Urinary bladder (tissue), 4 donors: ENCODE results near the gene RNU5B-1. TPM values are rescaled to one million over a fixed set of nuclear protein-coding genes. Genes with fewer than 3 reads are reported as not detected.
"Not testable (repeated sequence)": the region's sequence is repeated elsewhere in the genome, so short reads cannot be mapped to it uniquely, and the experiment has no call there.

Experiments
- DNase-seq: peaks from one replicate; pipeline ENCODE4 v3.0.0-alpha.2; 2015; ENCODE audit errors: extremely low spot score
- H3K27ac ChIP-seq: one replicate; pipeline ENCODE4 v1.5.1; 2013; ENCODE audit warnings: low read depth, mild to moderate bottlenecking, moderate library complexity
- H3K36me3 ChIP-seq: one replicate; pipeline ENCODE4 v1.6.1; 2013; ENCODE audit warnings: mild to moderate bottlenecking, moderate library complexity; ENCODE audit not compliant: insufficient read depth
- H3K4me1 ChIP-seq: one replicate; pipeline ENCODE4 v1.6.1; 2013; ENCODE audit warnings: mild to moderate bottlenecking, moderate library complexity; ENCODE audit not compliant: insufficient read depth
- H3K4me3 ChIP-seq: one replicate; pipeline ENCODE4 v1.5.1; 2013; ENCODE audit warnings: low read depth, low read length
- WGBS: extraction: QIAGEN DNeasy Blood & Tissue Kit; methylation state at CpG from one replicate; pipeline ENCODE4 v1.1.7; 2013; 5-methylcytosine and 5-hydroxymethylcytosine counted together
- polyA plus RNA-seq: library from polyadenylated mRNA; stranded (reverse); fragments of 200-250 nt; gene quantifications from one replicate; pipeline ENCODE4 v1.2.3, GENCODE V29; 2013
- total RNA-seq: library from RNA; depleted of rRNA; stranded (reverse); fragments of >200 nt; gene quantifications from one replicate; pipeline ENCODE4 v1.2.3, GENCODE V29; 2014
- donor health status: healthy with polysubstance abuse.
- donor health status: healthy.

The RNU5B-1 gene
- total and polyA plus RNA-seq, 2 donors: under 0.01 TPM; not detected in 1

DNA sequence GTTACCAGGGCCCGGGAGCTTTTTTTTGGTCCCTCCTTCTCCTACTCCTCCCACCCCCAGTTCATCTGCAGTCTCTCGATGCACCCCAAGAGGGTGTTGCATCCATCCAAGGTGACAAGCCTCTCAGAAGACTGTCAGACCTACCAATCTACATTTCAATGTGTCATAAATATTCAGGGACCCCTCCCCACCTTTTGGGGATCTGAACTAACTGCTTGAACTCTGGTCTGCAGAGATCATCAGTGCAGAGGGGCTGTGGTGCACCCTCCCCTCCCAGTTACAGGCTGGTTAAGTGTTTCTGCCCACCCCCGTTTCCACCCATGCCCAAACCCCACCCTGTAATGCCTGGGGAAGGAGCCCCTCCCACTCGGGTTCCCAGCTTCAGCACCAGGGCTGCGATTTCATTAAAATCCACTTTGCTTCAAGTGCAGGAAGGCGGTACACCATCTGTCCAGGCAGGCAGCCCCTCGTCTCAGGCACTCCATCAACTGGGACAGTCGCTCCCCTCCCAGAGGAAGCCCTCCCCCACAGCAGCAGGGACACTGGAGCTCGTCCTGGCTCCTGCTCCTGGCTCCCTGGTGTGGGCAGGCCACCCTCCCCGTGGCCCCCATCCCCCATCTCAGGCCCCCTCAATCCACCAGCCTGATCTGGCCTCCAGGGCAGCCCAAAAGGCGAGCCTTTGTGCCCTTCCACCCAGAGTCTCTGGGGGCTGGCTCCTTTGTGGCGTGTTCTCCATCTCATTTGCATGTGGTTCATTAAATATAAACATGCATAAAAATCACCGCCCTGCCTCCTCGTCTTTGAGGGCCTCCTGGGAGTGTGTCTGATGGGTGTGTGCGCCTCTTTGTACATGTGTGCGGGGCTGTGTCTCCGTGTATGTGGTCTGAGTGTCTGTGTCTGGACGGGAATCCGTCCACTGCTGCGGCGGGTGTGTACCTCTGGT, 32.3 kb downstream of the RNU5B-1 start:
- Histone ChIP-seq H3K4me1 (no peaks in the 10 kb centered on the region), H3K36me3 (no peaks in the 10 kb centered on the region), H3K27ac (no peak overlapping the region), H3K4me3 (no peak overlapping the region)
- WGBS: 73% methylated on average over 21 of the region's 21 CpGs
- DNase-seq: no peak

DNA sequence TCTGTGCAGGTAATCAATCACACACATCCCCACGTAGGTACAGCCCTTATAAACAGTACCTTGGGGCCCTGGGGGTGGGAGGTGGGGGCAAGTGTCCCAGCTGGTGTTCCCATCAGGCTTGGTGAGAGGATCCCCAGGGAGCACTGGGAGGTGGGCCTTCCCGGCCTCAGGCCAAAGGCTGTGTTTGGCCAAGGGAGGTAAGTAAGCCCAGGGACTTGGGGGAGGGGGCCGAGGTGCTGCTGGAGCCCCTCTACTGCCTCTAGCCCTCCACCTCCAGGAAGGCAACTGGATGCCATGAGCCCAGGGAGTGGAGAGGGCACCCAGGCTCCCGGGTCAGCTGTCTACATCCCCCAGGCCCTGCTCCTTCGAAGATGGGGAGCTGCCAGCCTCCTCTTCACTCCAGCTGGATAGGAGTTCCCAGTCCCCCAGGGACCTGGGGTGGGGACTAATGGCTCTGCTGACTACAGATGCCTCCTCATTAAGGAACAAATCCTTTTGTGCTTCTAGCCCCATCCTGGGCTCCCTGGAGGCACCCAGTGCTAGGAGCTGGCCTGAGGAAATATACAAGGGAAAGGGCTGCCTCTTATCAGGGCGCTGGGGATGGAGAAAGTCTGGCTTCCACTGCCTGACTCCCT, 33.1 kb downstream of the RNU5B-1 start:
- Histone ChIP-seq H3K27ac (no peak overlapping the region), H3K4me1 (no peaks in the 10 kb centered on the region)
- WGBS: 79% methylated on average over 6 of the region's 6 CpGs

DNA sequence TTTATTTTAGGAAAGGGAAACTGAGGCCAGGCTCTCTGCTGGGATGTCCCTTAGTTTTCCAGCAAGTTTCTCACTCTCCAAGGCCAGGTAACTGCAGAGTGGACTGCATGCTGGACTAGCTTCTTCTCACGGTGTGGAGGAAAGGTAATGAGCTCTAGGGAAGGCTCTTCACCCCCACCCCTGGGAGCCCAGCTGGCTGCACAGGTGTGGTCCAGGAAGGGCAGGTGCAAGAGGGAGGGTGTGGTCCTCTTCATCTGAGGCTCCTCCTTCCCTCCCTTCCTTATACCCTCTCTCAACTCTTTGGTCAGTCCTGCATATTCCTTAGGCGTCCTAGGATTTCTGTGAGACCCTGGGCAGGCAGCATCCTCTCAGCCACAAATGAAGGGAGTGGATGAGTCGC, 33.9 kb downstream of the RNU5B-1 start:
- no peak for DNase-seq
- H3K27ac ChIP-seq: no peak overlapping the region
- WGBS: 79% methylated on average over 3 of the region's 3 CpGs
- no peak overlapping the region for H3K4me3 ChIP-seq
- no peaks in the 10 kb centered on the region for H3K4me1 ChIP-seq
- no peaks in the 10 kb centered on the region for H3K36me3 ChIP-seq

More for the DNA sequence above, 33.1 kb downstream of the RNU5B-1 start:
- no peak overlapping the region for H3K4me3 ChIP-seq
- H3K36me3 ChIP-seq: no peaks in the 10 kb centered on the region
- DNase-seq: no peak

DNA sequence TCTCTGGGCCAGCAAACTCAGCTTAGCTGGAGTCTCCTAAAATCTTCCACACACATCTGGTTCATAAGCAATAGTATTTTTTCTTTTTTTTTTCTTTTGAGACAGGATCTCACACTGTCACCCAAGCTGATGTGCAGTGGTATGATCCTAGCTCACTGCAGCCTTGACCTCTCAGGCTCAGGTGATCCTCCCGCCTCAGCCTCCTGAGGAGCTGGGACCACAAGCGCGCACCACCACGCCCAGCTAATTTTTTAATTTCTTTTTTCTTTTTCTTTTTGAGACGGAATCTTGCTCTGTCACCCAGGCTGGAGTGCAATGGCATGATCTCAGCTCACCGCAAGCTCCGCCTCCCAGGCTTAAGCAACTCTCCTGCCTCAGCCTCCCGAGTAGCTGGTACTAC, 34.3 kb downstream of the RNU5B-1 start:
- WGBS: 96% methylated on average over 8 of the region's 8 CpGs
- H3K36me3 ChIP-seq: no peaks in the 10 kb centered on the region
- H3K4me1 ChIP-seq: no peaks in the 10 kb centered on the region
- no peak for DNase-seq
- no peak overlapping the region for H3K27ac ChIP-seq
- no peak overlapping the region for H3K4me3 ChIP-seq

DNA sequence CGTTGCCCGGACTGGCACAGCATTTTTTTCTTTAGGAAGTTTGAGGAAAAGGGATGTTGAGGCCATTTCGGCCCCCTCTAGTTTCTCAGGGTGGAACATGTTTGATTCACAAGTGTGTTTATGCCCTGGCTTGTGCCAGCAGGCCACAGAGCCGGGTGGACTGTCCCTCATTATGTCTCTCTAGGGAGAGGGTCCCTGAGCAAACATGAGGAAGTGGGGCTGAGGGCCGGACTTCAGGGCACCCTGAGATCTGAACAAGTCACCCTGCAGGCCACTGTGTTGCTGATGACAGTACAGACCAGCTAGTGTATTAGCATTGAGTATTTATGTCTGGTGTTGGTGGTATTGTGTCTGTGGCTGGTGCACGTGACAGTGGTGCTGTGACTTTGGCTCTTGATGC, 34.9 kb downstream of the RNU5B-1 start:
- WGBS: 90% methylated on average over 6 of the region's 6 CpGs
- DNase-seq: no peak
- H3K4me3 ChIP-seq: no peak overlapping the region

DNA sequence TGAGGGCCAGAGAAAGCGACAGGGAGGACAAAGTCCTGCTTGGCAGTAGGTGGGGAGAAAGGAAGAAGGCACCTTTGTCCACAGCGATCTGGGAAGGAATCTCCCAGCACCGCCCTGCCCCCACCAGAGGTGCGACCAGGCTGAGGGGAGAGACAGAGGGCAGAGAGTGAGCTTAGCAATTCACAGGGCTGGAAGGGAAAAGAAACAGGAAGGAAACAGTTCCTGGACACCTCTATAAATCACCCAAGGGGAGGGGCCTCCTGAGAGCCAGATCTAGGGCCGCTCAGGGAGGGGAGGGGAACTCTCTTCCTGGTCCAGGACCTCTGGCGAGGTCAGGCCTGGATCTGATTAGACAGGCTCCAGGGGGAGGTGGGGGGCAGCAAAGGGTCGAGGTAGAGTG, 35.4 kb downstream of the RNU5B-1 start:
- H3K4me3 ChIP-seq: no peak overlapping the region
- DNase-seq: no peak
- 61% methylated on average over 7 of the region's 7 CpGs for WGBS
- no peak overlapping the region for H3K27ac ChIP-seq
- no peaks in the 10 kb centered on the region for H3K36me3 ChIP-seq
- no peaks in the 10 kb centered on the region for H3K4me1 ChIP-seq

More for the DNA sequence above, 34.9 kb downstream of the RNU5B-1 start:
- H3K27ac ChIP-seq: no peak overlapping the region
- no peaks in the 10 kb centered on the region for H3K4me1 ChIP-seq
- H3K36me3 ChIP-seq: no peaks in the 10 kb centered on the region

DNA sequence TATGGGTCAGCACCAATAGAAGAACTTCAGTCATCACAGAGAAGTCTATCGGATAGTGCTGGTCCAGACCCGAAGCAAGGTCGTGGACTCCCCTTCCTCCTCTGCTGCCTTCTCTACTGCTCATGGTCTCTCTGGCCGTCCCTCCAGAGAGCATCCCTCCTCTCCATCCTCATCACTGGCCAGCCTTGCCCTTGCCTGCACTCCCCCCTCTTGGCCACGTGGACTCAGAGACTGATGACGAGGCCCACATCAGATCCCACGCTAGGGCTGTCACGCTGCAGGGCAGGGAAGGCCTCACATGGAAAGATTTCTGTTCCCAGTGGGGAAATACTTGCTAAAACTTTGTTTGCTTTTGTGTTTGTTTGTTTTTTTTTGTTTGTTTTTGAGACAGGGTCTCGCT, 38.0 kb downstream of the RNU5B-1 start:
- 91% methylated on average over 9 of the region's 9 CpGs for WGBS
- H3K27ac ChIP-seq: no peak overlapping the region
- no peaks in the 10 kb centered on the region for H3K36me3 ChIP-seq
- no peak for DNase-seq
- H3K4me3 ChIP-seq: no peak overlapping the region
- no peaks in the 10 kb centered on the region for H3K4me1 ChIP-seq

DNA sequence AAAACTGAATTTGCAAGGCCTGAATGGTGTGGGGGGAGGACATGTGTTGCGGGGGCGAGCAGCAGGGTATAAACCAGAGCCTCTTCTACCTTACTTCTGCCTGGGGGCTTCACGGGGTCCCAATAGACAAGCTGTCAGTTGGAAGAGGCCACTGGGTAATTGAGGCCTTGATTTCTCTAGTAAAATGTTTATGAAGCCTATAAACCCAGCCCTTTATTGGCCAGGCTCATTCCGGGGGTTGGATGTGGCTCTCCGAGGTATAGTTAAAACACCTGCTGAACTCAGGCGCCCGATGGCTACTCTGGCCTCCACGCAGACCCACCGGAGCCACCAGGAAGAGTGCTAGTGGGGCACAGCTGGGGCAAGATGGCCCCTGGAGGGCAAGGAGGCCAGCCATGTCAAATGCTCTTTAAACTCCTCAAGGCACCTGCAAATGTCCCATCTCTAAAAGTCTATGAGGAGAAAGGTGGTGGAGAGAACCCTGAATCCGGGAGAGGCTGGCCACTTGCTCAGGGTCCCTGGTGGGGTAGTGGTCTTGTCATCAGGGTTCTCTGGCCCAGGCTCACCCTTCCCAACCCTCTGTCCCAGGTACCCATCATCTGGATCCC, 39.0 kb downstream of the RNU5B-1 start:
- Histone ChIP-seq H3K36me3 (no peaks in the 10 kb centered on the region), H3K27ac (no peak overlapping the region), H3K4me3 (no peak overlapping the region), H3K4me1 (no peaks in the 10 kb centered on the region)
- 75% methylated on average over 10 of the region's 10 CpGs for WGBS
- DNase-seq: no peak

DNA sequence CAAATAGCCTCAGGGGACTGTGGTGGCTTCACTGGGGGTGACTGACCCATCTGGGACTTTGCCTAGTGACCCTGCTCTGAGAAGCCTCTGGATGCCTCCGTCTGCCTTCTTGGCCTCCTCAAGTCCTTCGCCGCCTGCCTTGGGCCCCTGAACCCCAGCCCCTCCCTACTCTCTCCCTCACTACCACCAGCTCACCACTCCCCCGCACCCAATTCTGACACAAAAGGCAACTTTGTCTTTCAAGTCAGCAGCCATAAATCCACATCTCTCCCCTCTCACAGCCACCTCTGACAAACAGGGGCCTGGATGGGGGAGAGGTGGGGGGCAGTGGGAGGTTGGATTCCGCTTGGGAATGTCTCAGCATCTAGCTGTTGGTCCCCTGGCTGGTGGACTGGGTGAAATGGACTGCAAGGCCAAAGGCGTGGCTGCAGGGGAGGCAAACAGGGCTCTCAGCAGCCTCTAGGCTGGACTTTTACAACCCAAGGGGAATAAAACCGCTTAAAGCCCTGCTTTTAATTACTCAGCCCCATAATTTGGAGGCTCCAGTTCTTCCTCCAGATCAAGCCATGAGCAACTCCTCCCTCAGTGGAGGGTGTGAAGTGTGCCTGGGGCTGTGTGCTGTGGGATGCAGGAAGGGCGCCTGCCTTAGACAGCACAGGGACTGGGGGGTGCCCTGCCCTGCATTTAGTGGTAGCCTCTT, 39.9 kb downstream of the RNU5B-1 start:
- no peak overlapping the region for H3K27ac ChIP-seq
- WGBS: 90% methylated on average over 8 of the region's 8 CpGs
- H3K4me3 ChIP-seq: no peak overlapping the region
- DNase-seq: no peak
- no peaks in the 10 kb centered on the region for H3K4me1 ChIP-seq
- H3K36me3 ChIP-seq: no peaks in the 10 kb centered on the region

DNA sequence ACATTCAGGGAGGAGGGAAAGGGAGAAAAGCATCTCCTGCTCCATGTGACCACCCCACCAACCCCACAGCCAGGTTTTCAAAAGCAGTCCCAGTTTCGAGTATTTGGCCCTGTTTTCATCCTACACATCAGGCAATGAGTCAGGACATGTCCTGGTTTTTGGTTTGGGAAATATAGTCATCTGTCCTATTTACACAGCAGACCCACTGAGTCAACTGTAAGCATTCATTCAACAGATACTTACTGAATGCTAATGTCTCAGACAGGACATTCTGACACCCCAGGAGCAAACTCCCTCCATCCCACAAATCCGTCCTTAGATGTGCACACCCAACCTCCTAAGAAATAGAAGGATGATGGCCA, 40.4 kb downstream of the RNU5B-1 start:
- DNase-seq: no peak
- Histone ChIP-seq H3K27ac (no peak overlapping the region), H3K4me1 (no peaks in the 10 kb centered on the region), H3K4me3 (no peak overlapping the region), H3K36me3 (no peaks in the 10 kb centered on the region)
- 79% methylated on average over 2 of the region's 2 CpGs for WGBS

DNA sequence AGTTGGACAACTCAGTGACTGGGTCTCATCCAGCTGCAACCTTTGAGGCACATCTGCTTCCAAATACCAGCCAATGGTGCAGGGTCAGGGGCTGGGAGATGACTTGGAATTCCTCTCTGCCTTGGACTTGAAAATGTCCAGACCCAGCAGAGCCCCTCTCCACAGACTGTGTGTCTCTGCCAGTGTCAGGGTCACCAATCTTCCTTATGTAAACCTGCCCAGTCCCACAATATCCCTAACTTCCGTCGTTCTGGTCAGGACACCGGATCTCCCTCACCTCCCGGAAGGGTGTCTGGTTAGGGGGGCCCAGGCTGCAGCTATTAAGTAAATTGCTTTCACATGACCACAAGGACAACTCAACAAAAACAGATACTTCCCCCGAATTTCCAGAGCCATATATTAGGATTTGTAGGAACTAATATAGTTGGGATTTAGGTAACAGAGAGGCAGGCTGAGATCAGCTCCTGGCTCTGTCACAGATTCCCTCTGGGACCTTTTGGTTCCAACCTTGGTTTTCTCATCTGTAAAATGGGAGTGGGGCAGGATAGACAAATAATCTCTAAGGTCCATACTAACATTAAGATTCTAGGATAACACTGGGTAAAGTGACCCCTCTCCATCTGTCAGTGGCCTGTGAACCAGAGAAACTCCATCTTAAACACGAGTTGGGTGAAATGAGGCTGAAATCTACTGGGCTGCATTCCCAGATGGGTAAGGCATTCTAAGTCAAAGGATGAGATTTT, 42.5 kb downstream of the RNU5B-1 start:
- DNase-seq: no peak
- Histone ChIP-seq H3K4me1 (no peaks in the 10 kb centered on the region), H3K4me3 (no peak overlapping the region), H3K36me3 (no peaks in the 10 kb centered on the region), H3K27ac (no peak overlapping the region)
- WGBS: 57% methylated on average over 6 of the region's 6 CpGs

DNA sequence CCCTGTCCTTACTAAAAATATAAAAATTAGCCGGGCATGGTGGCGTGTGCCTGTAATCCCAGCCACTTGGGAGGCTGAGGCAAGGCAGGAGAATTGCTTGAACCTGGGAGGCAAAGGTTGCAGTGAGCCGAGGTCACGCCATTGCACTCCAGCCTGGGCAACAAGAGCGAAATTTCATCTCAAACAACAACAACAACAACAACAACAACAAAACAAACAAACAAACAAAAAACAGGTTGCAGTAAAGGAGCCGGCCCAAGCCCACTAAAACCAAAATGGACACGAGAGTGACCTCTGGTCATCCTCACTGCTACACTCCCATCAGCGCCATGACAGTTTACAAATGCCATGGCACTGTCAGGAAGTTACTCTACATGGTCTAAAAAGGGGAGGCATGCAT, 43.3 kb downstream of the RNU5B-1 start:
- not testable (repeated sequence) for H3K27ac ChIP-seq, DNase-seq, H3K4me3 ChIP-seq, H3K4me1 ChIP-seq, H3K36me3 ChIP-seq
- 96% methylated on average over 8 of the region's 8 CpGs for whole genome bisulfite sequencing

DNA sequence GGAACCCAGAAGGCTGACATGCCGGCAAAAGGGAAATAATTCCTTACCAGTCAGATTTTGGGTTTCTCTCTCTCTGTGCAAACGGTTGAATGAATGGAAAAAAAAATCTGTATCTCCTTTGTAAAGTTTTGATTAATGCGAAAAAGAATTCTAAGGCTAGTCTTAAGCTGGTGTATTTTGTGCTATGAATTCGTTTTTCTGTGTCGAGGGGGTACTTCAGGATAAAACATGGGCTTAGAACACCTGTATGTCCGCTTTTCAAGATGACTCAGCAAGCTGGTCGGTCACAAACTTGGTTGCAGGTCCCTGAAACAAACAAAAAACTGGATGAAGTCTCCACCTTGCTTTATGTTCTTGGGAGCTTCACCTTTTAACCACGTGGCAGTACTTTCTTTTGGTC, 44.9 kb downstream of the RNU5B-1 start:
- no peaks in the 10 kb centered on the region for H3K4me1 ChIP-seq

More for the DNA sequence above, 44.9 kb downstream of the RNU5B-1 start:
- whole genome bisulfite sequencing: 86% methylated on average over 8 of the region's 8 CpGs
- Histone ChIP-seq H3K36me3 (no peaks in the 10 kb centered on the region), H3K4me3 (no peak overlapping the region), H3K27ac (no peak overlapping the region)
- DNase-seq: no peak
